Stromal cell of bone marrow (primary cell): ENCODE measurements around the gene ATXN7L1.

Experiments used
- DNase-seq: peaks from one replicate; pipeline ENCODE4 v3.0.0-alpha.2; 2012; ENCODE audit warnings: low read depth

The ATXN7L1 gene

GRCh38 chr7:105876091-105876963 lies at the start of gene ATXN7L1:
TSS of gene ATXN7L1 (minus strand) at chr7:105876599. CDS start at chr7:105876558, 41 bp downstream.
- peak; percentile 98 for DNase-seq

- DNase-seq, result no peak
Observed at GRCh38 chr7:105926131-105926530, 49.7 kb upstream of the ATXN7L1 start.

- DNase-seq, result no peak
Observed at GRCh38 chr7:105924945-105925344, 48.5 kb upstream of the ATXN7L1 start.

- no peak for DNase-seq
Observed at GRCh38 chr7:105920766-105921165, 44.4 kb upstream of the ATXN7L1 start.

- no peak for DNase-seq
Observed at GRCh38 chr7:105917659-105918058, 41.3 kb upstream of the ATXN7L1 start.

- peak; percentile 44 for DNase-seq
Observed at GRCh38 chr7:105916603-105917002, 40.2 kb upstream of the ATXN7L1 start.

- DNase-seq, result no peak
Observed at GRCh38 chr7:105913947-105914346, 37.5 kb upstream of the ATXN7L1 start.

- DNase-seq, result peak; percentile 59
Observed at GRCh38 chr7:105911961-105912575, 35.7 kb upstream of the ATXN7L1 start.

GRCh38 chr7:105910172-105910571 lies 33.8 kb upstream of the ATXN7L1 start:
- no peak for DNase-seq

GRCh38 chr7:105909742-105910141 lies 33.3 kb upstream of the ATXN7L1 start:
- DNase-seq, result no peak

GRCh38 chr7:105907129-105907846 lies 30.9 kb upstream of the ATXN7L1 start:
- no peak for DNase-seq

- DNase-seq, result no peak
Observed at GRCh38 chr7:105906695-105907094, 30.3 kb upstream of the ATXN7L1 start.

GRCh38 chr7:105905910-105906568 lies 29.6 kb upstream of the ATXN7L1 start:
- no peak for DNase-seq

GRCh38 chr7:105905209-105905909 lies 29.0 kb upstream of the ATXN7L1 start:
- DNase-seq, result no peak

- no peak for DNase-seq
Observed at GRCh38 chr7:105904064-105904463, 27.7 kb upstream of the ATXN7L1 start.

GRCh38 chr7:105902325-105902911 lies 26.0 kb upstream of the ATXN7L1 start:
- DNase-seq, result no peak

- no peak for DNase-seq
Observed at GRCh38 chr7:105897999-105898398, 21.6 kb upstream of the ATXN7L1 start.

- DNase-seq, result no peak
Observed at GRCh38 chr7:105896407-105896911, 20.1 kb upstream of the ATXN7L1 start.

- no peak for DNase-seq
Observed at GRCh38 chr7:105894131-105894530, 17.7 kb upstream of the ATXN7L1 start.

- DNase-seq, result no peak
Observed at GRCh38 chr7:105892387-105892786, 16.0 kb upstream of the ATXN7L1 start.
